Hypothalamus (tissue), 51 donors: ENCODE measurements around the gene KSR2.

ENCODE experiments used
- DNase-seq, 51 donors: peaks; one replicate each; lab custom pipeline; 2025; lab: John Stamatoyannopoulos, UW

Gene KSR2

DNA sequence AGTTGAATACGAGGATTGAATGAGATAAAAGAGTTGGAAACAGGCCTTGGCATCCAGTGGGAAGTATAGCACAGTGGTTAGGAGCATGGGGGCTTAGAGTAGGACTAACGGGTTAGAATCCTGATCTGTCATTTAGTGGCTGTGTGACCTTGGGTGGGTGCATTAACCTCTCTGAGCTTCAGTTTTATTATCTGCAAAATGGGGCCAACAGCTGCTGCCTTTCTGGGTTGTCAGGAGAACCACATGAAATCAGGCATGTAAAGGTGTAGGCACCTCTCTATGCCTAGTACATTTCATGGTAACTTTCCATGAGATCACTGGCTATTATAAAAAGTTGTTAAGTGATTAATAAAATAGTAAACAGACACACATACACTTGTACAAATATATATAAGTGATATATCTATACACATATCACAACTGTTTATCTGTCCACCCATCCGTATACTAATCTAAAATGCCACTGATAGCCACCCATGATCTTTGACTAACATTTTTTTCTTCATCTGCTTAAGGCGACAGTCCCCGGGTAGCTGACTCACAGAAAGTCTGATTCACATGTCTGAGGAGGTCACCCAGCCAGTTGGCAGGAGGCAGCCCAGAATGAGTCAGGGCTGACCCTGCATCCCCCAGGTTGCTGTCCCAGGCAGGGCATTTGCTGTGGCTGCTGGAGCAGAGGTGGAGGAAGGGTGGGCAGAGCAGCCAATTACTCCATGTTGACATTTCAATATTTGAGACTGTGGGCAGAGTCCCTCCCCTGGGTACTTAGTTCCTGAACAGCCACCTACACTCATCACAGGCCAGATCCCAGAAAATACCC lies 481.7 kb downstream of the KSR2 start:
- peak in 10 of 51 donors; percentile 1 to 58 (median 8) for DNase-seq

DNA sequence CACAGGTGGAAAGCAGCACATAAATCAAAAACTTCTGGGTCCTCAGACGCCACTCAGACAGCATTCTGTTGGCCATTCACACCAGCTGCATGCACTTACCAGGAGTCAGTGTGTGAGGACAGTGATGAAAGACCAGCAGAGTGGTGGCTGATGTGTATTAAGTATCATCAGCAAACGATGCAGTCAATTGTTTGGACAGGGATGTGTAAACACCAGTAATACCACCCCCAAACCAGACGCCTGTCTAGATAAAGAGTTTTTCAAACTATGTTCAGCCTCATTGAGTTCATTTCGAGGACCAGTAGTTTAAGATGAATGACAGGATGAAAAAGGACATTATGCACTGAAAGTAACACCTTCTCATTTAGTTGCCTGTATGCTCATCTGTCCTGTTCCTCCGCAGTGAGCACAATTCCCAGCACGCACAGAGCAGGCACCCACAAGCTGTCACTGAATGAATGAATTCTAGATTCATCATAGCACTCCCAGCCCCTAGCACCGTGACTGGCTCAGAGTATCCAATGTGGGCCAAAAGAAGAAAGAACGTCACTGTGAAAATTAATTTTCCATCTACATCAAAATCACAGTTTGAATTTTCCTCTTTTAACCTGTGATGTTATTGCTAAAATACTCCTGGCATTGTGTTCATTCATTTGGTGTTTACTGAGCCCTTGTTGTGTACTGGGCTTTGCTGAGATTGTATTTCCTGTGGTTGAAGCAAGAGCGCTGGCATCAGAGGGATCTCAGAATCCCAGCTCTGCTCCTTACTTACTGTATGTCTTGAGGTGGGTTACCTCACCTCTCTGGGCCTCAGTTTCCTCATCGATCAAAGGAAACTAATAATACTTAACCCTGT lies 482.6 kb downstream of the KSR2 start:
- DNase-seq: no peak

DNA sequence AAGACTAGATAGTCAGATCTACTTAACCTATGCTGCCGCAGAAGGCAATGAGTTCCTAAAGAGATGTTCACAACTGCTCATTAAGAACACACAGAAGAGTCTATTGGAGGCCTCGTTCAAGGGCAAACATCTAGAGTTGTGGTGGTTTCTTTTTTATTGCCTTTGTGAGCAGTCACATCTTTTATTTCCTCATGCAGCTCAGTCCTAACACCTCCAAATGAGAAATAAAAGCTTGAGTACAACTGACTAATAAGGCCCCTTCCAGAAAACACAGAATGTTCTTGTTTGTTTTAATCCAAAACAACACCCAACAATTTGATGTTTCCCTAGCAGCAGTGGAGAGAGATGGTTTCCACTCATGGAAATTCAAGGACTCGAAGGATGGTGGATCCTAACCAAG lies 483.9 kb downstream of the KSR2 start:
- no peak for DNase-seq

DNA sequence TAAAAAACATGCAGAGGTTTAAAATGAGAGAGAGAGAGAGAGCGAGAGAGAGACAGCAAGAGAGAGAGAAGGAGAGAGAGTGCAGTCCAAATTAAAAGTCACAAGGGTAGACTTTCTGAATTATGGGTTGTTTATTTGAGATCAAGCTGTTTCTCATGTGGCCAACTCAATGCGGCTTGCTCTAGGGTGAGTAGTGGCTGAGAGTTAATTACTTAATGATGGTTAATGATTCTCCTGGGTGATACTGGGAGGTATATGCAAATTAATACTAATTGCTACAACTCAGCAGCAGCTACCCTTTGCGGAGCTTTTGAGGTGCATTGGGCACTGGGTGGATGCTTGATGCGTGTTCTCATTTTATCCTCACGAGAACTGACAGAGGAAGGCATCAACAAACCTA lies 485.3 kb downstream of the KSR2 start:
- DNase-seq: no peak

DNA sequence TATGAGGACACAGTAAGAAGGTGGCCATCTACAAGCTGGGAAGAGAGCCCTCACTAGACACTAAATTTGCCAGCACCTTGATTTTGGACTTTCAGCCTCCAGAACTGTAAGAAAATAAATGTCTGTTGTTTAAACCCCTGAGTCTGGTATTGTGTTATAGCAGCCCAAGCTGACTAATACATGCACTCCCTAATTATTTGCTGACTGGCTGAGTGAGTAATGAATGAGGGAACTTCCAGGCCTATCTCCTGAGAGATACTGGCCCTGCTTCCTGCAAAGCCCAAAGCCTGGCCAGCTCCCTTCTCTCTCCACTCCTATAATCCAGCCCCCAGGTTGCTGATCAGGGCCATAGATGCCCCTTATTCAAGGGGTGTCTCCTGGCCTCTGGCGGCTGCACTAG lies 487.3 kb downstream of the KSR2 start:
- no peak for DNase-seq

DNA sequence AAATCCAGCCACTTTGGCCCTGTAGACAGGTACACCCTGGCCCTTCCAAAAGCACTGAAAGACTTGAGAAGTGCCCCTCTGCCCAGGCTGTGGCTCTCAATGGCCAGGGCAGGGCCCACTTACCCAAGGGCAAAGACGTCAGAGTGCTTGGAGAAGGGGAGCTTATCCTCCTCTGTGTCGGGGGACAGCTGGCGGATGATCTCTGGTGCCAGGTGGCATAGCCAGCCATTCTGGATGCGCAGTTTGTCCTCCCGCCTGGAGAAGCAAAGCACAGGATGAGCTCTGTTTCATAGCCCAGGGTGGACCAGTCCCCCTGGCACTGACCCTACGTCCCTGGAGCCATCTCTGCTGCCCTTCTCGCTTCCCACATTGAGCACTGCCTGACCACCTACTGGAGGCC lies 492.4 kb downstream of the KSR2 start:
- no peak for DNase-seq

DNA sequence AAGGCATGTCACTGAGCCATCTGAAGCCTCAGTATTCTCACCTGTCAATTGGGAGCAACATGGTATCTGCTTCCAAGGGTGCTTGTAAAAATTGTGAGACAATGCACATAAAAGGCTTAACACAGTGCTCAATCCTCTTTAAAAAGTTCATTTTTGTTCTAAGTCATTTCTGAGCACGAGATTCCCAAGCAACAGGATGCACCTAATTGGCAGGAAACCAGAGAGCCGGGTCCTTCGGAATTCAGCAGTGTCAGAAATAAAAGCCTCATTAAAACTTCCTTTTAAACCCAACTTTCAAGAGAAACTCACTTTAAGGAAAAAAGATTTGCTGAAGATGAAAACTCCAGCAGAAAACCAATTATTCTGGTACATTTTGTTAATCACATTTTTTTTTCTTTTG lies 494.9 kb downstream of the KSR2 start:
- no peak for DNase-seq

DNA sequence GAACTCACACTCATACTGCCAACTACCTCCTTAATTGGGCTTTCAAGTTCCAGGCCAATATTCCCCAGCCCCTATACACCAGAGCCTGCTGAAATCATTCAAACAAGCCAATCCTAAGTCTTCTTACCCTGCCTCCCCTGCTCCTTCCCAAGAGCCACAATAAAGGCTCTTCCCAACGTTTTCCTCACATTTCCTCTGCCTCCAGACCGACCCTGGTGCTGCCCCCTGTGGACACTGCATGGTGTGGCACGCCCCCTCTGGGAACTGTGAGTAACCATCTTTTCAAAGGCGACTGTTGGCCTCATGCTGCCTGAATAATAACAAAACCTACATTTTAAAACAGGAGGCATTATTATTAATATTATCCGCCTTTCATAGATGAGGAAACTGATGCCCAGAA lies 495.8 kb downstream of the KSR2 start:
- peak in 4 of 51 donors; percentile 0 to 18 (median 2) for DNase-seq

DNA sequence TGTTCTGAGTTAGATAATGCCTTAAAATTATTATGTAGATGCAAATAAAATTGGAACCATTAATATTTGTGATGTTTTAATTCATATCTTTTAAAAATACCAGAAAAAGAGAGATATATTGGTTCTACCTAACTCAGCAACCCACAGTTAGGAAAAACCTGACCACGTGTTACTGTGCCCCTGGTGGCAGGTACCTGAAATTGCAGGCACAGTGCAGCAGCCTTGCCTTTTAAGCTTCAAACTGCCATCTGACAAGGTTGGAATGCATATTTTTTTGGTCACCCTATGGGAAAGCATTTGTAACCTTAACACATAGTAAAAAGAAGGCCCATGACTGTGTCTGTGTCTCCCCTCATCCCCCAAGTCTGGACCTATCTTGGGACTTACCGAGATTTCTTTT lies 498.0 kb downstream of the KSR2 start:
- DNase-seq: no peak

DNA sequence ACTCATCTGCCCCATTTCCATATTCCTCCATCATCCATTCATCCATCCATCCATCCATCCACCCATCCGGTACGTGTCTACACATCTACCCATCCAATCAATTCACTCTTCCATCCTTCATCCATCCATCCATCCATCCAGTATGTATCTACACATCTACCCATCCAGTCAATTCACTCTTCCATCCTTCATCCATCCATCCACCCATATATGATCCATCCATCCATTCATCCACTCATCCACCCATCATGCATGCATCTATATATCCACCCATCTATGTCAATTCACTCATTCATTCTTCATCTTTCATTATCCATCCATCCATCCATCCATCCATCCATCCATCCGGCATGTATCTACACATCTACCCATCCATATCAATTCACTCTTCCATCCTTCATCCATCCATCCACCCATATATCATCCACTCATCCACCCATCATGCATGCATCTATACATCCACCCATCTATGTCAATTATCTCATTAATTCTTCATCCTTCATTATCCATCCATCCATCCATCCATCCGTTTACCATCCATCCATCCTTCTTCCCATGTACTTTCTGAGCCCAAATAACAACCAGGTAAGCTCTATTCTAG lies 498.8 kb downstream of the KSR2 start:
- DNase-seq: no peak

DNA sequence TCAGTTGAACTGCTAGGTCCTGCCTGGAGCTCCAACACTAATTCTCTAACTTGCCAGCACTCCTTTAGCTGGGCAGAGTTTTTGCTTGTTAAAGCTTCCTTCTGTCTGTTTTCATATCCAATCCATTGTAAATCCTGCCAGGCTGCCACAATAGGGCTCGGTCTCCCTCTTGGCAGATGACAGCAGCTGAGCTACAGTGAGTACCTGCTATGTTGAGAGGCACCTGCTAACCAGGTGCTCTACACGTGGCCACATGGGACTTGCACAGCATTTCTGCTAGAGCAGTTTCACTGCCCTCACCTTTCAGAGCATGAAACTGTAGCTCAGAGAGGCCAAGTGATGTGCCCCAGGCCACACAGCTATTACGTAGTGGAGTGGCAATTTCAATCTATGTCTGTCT lies 500.8 kb downstream of the KSR2 start:
- DNase-seq: no peak

DNA sequence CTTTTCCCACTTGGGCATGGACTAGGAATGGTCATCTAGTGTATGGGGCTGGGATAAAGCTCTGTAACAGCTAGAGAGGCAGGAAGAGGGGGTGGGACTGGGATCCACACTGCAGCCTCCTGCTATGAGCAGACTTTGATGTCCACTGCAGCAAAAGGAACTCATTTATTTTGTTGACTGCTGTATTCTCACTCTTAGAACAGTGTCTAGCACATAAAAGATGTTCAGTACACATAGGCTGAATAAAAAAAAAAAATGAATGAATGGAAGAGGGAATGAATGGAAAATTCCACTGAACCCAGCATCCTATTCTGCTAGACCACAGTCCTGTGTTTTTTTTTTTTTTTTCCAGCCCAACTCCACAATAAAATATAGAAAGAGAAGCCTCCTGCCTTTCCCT lies 501.2 kb downstream of the KSR2 start:
- no peak for DNase-seq

DNA sequence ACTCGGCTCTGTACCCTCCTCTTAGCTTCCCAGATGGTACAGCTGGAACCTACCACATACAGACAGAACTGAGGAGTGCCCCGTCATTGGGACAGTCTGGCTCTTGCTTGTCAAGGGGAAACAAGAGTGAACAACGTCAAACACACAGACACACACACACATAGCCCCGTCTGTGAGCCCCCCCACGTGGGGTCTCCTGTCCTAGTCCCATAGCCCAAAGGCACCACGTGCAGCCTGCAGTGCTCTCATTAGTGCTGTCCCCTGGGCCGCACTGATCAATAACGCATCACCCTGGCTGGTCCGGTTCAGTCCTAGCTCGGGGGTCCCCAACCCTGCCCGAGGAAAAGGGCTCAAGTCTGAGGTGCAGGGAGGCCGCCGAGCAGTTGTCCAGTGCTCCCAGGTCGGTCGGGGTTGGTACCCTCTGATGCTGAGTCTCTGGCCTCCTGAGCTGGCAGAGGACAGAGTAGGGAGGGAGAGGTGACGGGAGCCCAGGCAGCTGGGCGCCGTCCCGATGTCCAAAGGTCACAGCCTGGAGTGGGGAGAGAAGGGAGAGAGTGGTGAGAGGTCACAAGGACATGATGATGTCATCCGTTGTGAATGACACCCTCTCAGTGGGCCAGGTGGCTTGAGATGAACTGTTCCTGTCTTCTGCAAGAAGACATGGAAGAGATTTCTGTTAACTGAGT lies 502.0 kb downstream of the KSR2 start:
- no peak for DNase-seq

DNA sequence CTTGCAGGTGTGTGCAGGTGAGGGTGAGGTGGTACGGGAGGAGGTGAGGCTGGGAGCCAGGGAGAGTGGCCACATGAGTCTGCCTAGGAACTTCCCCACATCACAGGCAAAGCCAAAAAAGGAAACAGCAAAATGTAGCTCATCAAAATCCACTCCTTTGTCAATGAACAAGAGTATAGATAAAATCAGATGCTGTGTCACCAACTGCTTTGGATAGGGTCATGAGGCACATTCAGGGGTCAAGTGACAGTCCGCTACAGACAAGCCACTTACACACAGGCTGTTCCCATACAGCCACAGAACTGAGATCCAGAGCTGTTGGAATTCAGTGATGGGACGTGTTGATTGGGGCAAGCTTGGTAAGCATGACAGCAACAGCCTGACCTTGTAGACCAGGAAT lies 507.1 kb downstream of the KSR2 start:
- no peak for DNase-seq

DNA sequence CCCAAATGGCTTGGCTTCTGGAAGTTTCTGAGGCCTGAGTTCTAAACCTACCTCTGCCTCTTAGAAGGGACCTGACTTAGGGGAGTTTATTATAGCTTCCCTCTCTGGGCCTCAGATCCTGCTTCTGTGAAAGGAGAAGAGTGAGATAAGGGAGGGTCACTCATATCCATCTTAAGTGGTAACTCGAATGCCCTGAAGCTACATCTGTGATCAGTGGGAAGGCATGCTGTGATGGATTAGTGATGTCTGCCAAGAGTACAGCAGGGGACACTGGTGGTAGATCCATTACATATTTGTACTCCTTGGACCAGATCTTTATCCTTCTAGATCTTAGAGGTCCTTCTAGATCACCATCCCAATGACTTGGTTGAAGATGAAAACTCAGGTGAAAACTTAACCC lies 509.6 kb downstream of the KSR2 start:
- DNase-seq: no peak

DNA sequence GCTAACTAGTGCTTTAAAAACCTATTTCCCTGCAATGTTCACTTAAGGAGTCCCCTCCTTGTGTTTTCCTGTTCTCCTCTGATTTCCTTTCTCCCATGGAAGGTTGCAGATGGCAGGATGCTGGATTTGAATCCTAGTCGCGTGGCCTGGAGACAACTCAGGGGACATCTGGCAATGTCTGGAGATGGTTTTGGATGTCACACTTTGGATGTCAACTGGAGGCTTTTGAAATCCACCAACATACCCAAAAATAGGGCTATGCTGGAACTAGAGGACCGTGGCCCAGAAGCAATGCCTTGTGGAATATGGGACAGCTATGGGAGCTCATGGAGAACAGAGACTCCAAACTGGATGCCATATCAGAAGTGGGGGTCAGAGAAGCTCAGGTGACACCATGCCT lies 511.6 kb downstream of the KSR2 start:
- no peak for DNase-seq

DNA sequence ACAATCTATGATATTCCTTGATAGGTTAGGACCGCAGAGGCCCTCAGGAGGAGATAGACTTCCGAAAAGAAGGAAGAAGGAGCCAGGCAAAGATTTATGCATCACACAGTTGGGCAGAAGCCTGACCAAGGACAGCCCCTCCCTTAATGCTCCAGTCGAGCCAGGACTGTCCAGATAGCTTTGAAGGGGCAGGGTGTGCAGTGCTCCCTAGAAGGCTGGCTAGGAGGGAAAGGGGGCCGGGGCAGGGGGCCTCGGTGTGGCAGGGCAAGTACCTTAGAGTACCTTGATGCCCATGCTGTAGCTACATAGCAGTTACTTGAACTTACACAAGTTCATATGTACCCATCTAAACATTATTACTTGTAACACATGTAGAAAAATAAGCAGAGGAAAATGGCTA lies 512.7 kb downstream of the KSR2 start:
- no peak for DNase-seq

DNA sequence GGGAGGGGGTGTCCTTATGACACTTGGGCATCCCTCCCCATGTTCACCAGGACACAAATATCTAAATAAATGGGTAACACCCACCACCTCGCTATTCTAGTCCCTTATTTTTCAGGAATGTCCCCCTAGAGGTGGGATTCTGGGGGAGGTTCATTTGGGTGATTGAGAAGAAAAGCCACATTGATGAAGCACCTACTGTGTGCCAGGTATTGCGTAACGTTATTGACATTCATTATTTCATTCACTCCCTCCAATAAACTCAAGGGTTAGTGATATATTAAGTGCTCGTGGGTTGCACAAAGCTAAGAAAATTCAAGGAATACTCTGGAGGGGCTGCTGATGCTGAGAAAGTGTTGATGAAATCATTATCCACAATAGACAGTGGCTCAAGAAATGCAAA lies 514.8 kb downstream of the KSR2 start:
- no peak for DNase-seq

DNA sequence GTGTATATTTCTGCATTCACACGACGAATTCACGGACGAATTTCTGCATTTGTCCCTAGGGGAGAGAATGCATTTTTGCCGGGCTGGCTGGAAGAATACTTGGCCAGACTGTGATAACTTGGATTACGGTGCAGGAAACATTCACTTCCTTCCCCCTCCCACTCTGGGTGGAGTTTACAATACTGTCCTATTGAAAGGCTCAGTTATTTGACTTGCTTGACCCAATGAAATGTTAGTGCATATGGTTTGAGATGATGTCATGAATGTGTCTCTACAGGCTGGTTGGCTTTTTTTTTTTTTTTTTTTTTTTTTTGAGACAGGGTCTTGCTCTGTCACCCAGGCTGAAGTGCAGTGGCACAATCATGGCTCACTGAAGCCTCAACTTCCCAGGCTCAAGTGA lies 516.7 kb downstream of the KSR2 start:
- no peak for DNase-seq

DNA sequence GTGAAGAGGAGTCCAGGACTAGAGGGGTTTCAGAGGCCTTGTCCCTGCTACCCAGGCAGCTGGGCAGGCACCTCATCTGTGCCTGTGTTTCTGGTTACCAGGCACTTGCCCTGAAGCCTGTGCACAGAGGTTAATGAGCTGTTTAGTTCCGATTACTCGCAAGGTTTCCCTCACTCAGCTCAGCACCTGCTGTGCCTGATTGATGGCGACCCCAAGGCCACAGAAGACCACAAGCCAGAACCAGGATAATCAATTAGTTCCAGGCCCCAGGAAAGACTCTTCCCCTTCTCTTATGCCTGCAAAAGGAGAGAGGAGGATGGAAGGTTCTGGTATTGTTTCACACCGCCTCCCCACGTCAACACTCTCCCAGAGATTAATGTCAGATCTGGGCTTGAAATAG lies 518.6 kb downstream of the KSR2 start:
- no peak for DNase-seq
